ENCODE results near the gene MYH11. TPM values are rescaled to one million over a fixed set of nuclear protein-coding genes. Genes with fewer than 3 reads are reported as not detected.
"Not testable (repeated sequence)": the region's sequence is repeated elsewhere in the genome, so short reads cannot be mapped to it uniquely, and the experiment has no call there.

The MYH11 gene
- total RNA-seq, 1 donor from 2014 or later: not detected

DNA sequence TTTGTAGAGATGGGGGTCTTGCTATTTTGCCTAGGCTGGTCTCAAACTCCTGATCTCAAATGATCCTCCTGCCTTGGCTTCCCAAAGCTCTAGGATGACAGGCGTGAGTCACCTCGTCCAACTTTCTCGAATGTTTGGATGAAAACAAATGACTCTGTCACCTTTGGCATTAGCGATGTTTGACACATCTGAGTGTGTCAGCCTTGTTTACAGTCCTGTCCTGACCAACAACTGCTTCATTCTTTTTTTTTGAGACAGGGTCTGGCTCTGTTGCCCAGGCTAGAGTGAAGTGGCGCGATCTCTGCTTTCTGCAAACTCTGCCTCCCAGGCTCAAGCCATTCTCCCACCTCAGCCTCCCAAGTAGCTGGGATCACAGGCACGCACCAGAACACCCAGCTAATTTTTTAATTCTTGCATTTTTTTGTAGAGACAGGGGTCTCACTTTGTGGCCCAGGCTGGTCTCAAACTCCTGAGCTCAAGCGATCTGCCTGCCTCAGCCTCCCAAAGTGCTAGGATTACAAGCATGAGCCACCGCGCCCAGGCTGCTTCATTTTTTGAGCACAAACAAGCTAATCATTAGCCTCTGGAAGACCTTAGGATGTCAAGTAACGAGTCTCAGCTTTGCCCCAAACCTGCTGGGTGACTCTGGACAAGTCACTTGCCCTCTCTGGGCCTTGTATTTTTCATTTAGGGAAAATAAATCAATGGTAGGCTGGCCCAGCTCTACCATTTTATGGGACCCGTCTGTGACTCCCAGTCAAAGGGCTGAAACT is 7.4 kb downstream of the MYH11 start:
- no peaks in the 10 kb centered on the region for H3K36me3 Mint-ChIP-seq (ENCODE audit: low read depth)
- no peaks in the 10 kb centered on the region for H3K4me1 Mint-ChIP-seq (ENCODE audit: low read depth)
- peaks cover 11% of the 10 kb centered on the region for H3K27me3 Mint-ChIP-seq (ENCODE audit: insufficient read depth)
- no peaks in the 10 kb centered on the region for H3K9me3 Mint-ChIP-seq
- H3K27ac Mint-ChIP-seq: no peak overlapping the region
- DNase-seq (ENCODE audit: low spot score): no peak
- no peak overlapping the region for H3K4me3 Mint-ChIP-seq
- intact Hi-C loops (cut with micrococcal nuclease): no loop called here

DNA sequence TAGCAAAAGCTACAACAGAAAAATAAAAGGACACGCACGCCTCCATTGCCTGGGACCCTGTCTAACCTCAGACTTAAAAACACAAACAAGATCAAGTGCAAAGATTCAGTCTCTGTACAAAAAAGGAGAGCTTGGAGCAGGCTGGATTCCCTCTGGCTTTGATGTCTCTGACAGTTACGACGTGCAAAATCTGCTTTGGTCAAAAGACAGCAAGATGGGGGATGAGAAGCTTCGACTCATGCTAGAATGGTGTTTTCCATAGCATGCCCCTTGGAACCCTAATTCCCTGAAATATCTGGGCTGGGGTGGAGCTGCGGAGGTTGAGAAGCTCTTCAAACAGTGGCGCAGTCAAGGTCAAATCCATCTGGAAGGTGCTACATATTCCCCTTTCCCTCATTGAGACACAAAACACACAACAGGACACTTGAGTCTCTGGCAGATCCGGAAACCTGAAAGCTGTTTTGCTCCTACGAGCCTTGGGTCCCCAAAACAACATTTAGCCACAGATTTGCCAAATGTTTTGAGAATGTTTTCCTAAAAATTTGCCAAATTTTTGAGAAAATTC is 9.1 kb downstream of the MYH11 start:
- Mint-ChIP-seq H3K4me1 (ENCODE audit: low read depth) (no peaks in the 10 kb centered on the region), H3K27ac (no peak overlapping the region), H3K4me3 (no peak overlapping the region), H3K27me3 (ENCODE audit: insufficient read depth) (peaks cover 12% of the 10 kb centered on the region), H3K36me3 (ENCODE audit: low read depth) (no peaks in the 10 kb centered on the region), H3K9me3 (no peaks in the 10 kb centered on the region)
- intact Hi-C loops (cut with micrococcal nuclease): no loop called here
- DNase-seq (ENCODE audit: low spot score): no peak

DNA sequence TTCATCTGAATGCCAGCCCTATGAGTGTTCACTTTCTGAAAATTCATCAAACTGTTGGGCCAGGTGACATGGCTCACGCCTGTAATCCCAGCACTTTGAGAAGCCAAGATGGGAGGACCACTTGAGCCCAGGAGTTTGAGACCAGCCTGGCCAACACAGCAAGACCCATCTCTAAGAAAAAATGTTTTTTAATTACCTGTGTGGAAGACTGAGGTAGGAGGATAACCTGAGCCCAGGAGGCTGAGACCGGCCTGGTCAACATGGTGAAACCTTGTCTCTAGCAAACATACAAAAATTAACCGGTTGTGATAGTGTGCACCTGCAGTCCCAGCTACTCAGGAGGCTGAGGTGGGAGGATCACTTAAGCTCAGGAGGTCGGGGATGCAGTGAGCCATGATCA is 10.3 kb downstream of the MYH11 start:
- H3K27ac Mint-ChIP-seq: no peak overlapping the region
- no peak overlapping the region for H3K4me3 Mint-ChIP-seq
- DNase-seq (ENCODE audit: low spot score): no peak
- intact Hi-C loops (cut with micrococcal nuclease): no loop called here
- peaks cover 10% of the 10 kb centered on the region for H3K27me3 Mint-ChIP-seq (ENCODE audit: insufficient read depth)
- H3K9me3 Mint-ChIP-seq: no peaks in the 10 kb centered on the region
- no peaks in the 10 kb centered on the region for H3K36me3 Mint-ChIP-seq (ENCODE audit: low read depth)
- H3K4me1 Mint-ChIP-seq (ENCODE audit: low read depth): no peaks in the 10 kb centered on the region

DNA sequence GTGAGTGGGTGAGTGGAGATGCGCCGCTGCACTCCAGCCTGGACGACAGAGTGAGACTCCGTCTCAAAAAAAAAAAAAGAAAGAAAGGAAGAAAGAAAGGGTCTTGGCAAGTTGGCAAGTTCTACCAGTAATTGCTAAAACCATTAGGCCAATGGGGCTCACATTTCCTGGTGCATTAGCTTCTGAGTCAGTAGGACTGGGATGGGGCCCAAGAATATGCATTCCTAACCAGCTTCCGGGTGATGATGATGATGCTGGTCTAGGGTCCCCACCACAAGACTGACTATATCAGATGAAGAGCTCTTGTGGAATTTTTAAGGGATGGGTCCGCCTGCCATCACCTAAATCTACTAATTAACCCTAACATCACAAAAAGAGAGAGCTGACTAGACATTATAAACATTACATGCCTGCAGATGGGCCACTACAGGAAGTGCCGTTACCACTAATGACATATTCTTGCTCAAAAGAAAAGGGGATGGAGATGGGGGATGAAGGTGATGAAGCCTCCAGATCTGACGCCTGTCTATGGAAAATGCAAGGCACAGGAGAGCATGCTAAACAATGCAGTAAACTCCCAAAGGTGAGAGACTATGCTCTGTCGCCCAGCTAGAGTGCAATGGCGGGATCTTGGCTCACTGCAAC is 13.1 kb downstream of the MYH11 start:
- H3K4me3 Mint-ChIP-seq: no peak overlapping the region
- no peak overlapping the region for H3K27ac Mint-ChIP-seq
- no peaks in the 10 kb centered on the region for H3K36me3 Mint-ChIP-seq (ENCODE audit: low read depth)
- H3K27me3 Mint-ChIP-seq (ENCODE audit: insufficient read depth): peaks cover 7% of the 10 kb centered on the region
- H3K4me1 Mint-ChIP-seq (ENCODE audit: low read depth): no peaks in the 10 kb centered on the region
- no peak for DNase-seq (ENCODE audit: low spot score)
- intact Hi-C loops (cut with micrococcal nuclease): no loop called here
- no peaks in the 10 kb centered on the region for H3K9me3 Mint-ChIP-seq

DNA sequence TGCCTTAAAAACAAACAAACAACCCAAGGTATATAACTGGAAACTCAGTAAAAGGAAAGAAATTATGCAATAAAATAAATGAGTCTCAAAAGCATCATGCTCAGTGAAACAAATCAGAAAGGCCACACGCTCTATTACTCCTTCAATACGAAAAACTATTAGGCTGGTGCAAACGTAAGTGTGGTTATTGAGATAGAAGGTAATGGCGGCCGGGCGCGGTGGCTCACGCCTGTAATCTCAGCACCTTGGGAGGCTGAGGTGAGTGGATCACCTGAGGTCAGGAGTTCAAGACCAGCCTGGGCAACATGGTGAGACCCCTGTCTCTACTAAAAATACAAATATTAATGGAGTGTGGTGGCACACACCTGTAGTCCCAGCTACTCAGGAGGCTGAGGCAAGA is 17.6 kb downstream of the MYH11 start:
- H3K36me3 Mint-ChIP-seq (ENCODE audit: low read depth); H3K4me1 Mint-ChIP-seq (ENCODE audit: low read depth); H3K27ac Mint-ChIP-seq; H3K9me3 Mint-ChIP-seq; DNase-seq (ENCODE audit: low spot score); H3K27me3 Mint-ChIP-seq (ENCODE audit: insufficient read depth); intact Hi-C loops (cut with micrococcal nuclease); H3K4me3 Mint-ChIP-seq: not testable (repeated sequence)

DNA sequence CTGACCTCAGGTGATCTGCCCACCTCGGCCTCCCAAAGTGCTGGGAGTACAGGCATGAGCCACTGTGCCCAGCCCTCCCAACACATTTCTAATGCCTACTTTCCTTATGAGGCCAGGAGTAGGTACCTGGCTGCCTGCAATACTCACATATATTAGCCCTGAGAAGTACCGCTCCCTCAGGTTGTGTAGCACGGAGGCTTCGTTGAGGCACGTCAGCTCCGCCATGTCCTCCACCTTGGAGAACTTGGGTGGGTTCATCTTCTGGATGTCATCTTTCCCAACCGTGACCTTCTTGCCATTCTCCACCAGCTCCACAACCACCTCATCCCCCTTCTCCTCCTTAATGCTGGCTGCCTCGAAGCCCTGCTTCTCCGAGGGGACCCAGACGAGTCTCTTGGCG is 19.1 kb downstream of the MYH11 start:
- intact Hi-C loops (cut with micrococcal nuclease): no loop called here
- no peak for DNase-seq (ENCODE audit: low spot score)
- Mint-ChIP-seq H3K27me3 (ENCODE audit: insufficient read depth) (peaks cover 1% of the 10 kb centered on the region), H3K27ac (no peak overlapping the region), H3K4me3 (no peak overlapping the region), H3K4me1 (ENCODE audit: low read depth) (peaks cover 10% of the 10 kb centered on the region), H3K9me3 (no peaks in the 10 kb centered on the region), H3K36me3 (ENCODE audit: low read depth) (no peaks in the 10 kb centered on the region)

DNA sequence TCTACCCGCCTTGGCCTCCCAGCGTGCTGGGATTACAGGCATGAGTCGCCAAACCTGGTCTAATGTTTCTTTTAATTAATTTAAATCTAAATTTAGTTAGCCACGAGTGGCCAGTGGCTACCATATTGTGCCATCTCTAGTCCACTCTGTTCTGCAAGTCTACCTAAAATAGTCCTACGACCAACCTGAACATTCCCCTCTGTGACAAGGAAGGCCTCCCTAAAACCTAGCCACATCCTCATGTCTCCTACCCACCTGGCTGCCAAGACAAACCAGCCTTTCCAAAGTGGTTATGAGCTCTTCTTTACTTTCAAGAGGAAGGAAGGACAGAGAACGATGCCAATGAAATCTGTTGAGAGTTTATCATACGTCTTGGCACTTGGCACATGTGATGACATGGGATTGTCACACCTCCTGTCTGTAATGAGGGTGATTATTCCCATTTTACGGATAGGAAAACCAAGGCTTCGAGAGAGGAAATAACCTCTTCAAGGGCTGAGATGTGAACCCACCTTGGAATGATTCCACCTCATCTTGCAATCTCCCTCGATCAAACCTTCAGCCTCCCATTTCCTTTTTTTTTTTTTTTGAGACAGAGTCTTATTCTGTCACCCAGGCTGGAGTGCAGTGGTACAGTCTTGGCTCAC is 19.7 kb downstream of the MYH11 start:
- intact Hi-C loops (cut with micrococcal nuclease): no loop called here
- DNase-seq (ENCODE audit: low spot score): no peak
- Mint-ChIP-seq H3K9me3 (no peaks in the 10 kb centered on the region), H3K27ac (no peak overlapping the region), H3K27me3 (ENCODE audit: insufficient read depth) (peaks cover 1% of the 10 kb centered on the region), H3K36me3 (ENCODE audit: low read depth) (no peaks in the 10 kb centered on the region), H3K4me3 (no peak overlapping the region), H3K4me1 (ENCODE audit: low read depth) (peaks cover 10% of the 10 kb centered on the region)

DNA sequence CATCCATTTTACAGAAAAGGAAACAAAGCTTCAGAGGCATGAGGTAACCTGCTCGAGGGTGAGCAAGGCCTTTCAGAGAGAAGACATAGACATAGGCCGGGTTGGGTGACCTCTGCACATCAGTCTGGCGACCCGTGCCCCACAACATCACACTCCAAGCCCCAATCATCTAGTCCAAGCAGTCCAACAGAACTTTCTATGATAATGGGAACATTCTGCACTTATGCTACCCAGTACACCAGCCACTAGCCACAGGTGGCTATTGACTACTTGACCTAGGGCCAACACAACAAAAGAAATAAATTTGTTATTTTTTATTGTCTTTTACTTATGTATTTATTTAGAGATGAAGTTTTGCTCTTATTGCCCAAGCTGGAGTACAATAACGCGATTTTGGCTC is 20.8 kb downstream of the MYH11 start:
- DNase-seq (ENCODE audit: low spot score): no peak
- Mint-ChIP-seq H3K27ac (no peak overlapping the region), H3K9me3 (no peaks in the 10 kb centered on the region), H3K36me3 (ENCODE audit: low read depth) (no peaks in the 10 kb centered on the region), H3K27me3 (ENCODE audit: insufficient read depth) (peaks cover 7% of the 10 kb centered on the region), H3K4me3 (no peak overlapping the region), H3K4me1 (ENCODE audit: low read depth) (peaks cover 10% of the 10 kb centered on the region)
- intact Hi-C loops (cut with micrococcal nuclease): no loop called here

DNA sequence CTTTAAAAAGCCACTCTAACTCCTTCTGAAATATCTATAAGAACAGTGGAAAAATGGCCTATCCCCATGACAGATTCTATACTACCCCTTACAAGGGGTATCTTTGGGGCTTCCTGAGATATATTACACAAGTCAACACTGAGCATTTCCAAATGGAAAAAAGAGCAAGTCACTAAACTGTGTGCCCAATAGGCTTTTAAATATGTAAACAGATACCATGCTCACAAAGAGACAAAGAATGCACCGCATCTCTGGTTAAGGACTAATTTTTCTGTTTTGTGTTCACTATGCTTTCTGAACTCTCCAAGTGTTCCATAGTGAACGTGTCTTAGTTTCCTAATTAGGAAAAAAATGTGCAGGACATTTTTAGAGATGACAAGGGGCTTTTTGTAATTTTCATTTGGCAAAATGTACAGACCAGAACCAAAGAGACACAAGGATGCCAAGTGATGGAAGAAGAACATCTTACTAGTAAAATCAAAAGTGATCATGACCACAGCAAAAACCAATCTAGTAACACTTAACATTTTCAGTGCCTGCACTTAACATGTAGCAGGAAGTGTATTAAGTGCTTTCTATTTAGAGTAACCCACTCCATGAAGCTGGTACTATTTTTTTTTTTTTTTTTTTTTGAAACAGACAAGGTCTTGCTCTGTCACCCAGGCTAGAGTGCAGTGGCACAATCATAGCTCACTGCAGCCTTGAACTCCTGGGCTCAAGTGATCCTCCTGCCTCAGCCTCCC is 21.5 kb downstream of the MYH11 start:
- H3K27ac Mint-ChIP-seq: no peak overlapping the region
- peaks cover 7% of the 10 kb centered on the region for H3K27me3 Mint-ChIP-seq (ENCODE audit: insufficient read depth)
- H3K4me3 Mint-ChIP-seq: no peak overlapping the region
- H3K4me1 Mint-ChIP-seq (ENCODE audit: low read depth): peaks cover 10% of the 10 kb centered on the region
- no peak for DNase-seq (ENCODE audit: low spot score)
- no peaks in the 10 kb centered on the region for H3K9me3 Mint-ChIP-seq
- no peaks in the 10 kb centered on the region for H3K36me3 Mint-ChIP-seq (ENCODE audit: low read depth)
- intact Hi-C loops (cut with micrococcal nuclease): no loop called here

DNA sequence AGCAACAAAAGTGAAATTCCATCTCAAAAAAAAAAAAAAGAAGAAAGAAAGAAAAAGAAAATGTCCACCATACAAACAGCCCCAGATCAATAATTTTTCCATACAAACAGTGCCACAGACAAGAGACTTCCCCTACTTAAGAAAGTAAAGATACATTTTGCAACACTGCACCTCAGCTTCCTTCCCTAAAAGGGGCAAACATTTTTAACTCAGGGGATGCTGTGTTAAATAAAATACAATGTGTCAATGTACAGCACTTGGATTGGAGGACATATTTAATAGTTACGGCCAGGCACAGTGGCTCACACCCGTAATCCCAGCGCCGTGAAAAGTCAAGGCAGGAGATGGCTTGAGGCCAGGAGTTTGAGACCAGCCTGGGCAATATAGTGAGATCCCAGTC is 22.3 kb downstream of the MYH11 start:
- Mint-ChIP-seq H3K4me1 (ENCODE audit: low read depth) (peaks cover 10% of the 10 kb centered on the region), H3K4me3 (no peak overlapping the region), H3K9me3 (no peaks in the 10 kb centered on the region), H3K36me3 (ENCODE audit: low read depth) (no peaks in the 10 kb centered on the region), H3K27me3 (ENCODE audit: insufficient read depth) (peaks cover 6% of the 10 kb centered on the region), H3K27ac (no peak overlapping the region)
- DNase-seq (ENCODE audit: low spot score): no peak
- intact Hi-C loops (cut with micrococcal nuclease): no loop called here

DNA sequence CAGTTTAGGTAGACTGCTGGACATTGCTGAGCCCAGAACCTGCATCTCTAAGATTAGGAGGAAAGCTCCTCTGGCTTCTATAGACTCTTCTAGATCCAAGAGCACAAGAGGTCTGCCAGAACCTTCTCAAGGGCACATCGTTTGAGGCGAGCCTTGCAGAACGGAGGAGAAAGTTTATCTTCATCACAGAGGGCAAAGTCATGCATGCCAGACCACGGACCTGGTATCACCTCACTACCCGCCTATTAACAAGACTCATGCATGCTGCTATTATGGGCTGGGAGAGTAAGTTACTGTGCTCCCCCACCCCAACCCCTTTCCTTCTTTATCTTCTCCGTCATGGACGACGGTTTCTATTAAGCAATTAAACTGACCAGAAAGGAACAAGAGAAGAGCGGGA is 23.3 kb downstream of the MYH11 start:
- Mint-ChIP-seq H3K36me3 (ENCODE audit: low read depth) (no peaks in the 10 kb centered on the region), H3K27ac (no peak overlapping the region), H3K4me3 (no peak overlapping the region), H3K27me3 (ENCODE audit: insufficient read depth) (peaks cover 8% of the 10 kb centered on the region), H3K4me1 (ENCODE audit: low read depth) (peaks cover 10% of the 10 kb centered on the region), H3K9me3 (no peaks in the 10 kb centered on the region)
- no peak for DNase-seq (ENCODE audit: low spot score)
- intact Hi-C loops (cut with micrococcal nuclease): no loop called here

DNA sequence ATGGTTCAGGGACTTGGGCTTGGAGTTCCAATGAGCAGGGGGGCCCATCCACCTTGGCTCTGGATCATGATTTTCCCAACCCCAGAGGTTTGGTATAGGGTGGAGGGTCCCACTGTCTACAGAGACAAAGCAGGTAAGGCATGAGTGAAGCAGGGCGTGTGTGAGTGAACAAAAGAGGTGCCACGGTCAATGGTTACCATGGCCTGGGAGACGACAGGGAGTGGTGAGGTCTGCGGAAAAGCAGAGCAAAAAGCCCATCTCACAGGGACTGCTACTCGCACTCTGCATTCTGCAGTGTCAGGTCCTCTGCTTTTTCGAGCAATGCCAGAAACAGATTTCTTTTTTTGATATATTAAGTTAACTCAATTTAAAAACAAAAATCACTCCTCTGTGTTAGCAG is 24.6 kb downstream of the MYH11 start:
- H3K4me3 Mint-ChIP-seq: no peak overlapping the region
- DNase-seq (ENCODE audit: low spot score): no peak
- no peaks in the 10 kb centered on the region for H3K36me3 Mint-ChIP-seq (ENCODE audit: low read depth)
- no peaks in the 10 kb centered on the region for H3K9me3 Mint-ChIP-seq
- peaks cover 10% of the 10 kb centered on the region for H3K4me1 Mint-ChIP-seq (ENCODE audit: low read depth)
- peaks cover 8% of the 10 kb centered on the region for H3K27me3 Mint-ChIP-seq (ENCODE audit: insufficient read depth)
- H3K27ac Mint-ChIP-seq: no peak overlapping the region
- intact Hi-C loops (cut with micrococcal nuclease): no loop called here
